H9 (cell line): ENCODE results near the gene BCL2L14. TPM values are rescaled to one million over a fixed set of nuclear protein-coding genes. Genes with fewer than 3 reads are reported as not detected.

ENCODE experiments used
- DNase-seq: peaks from one replicate; pipeline ENCODE4 v3.0.0-alpha.2; 2017
- H2AFZ ChIP-seq: one replicate; pipeline ENCODE4 v1.6.1; 2013; ENCODE audit warnings: mild to moderate bottlenecking, low read length, control low read depth, moderate library complexity
- H2AK5ac ChIP-seq: 2 replicates; pipeline ENCODE4 v1.6.1; 2013; ENCODE audit warnings: low read length, control low read depth, mixed read lengths; ENCODE audit not compliant: insufficient read length
- H2BK120ac ChIP-seq: one replicate; pipeline ENCODE4 v1.6.1; 2013; ENCODE audit warnings: low read depth, mild to moderate bottlenecking, low read length, control low read depth, inconsistent platforms; ENCODE audit not compliant: poor library complexity, severe bottlenecking
- H2BK12ac ChIP-seq: 2 replicates; pipeline ENCODE4 v1.6.1; 2013; ENCODE audit warnings: low read length, control low read depth, mixed read lengths, low read depth; ENCODE audit not compliant: insufficient read length
- H2BK15ac ChIP-seq: 2 replicates; pipeline ENCODE4 v1.6.1; 2013; ENCODE audit warnings: low read depth, low read length, control low read depth
- H2BK20ac ChIP-seq: one replicate; pipeline ENCODE4 v1.6.1; 2013; ENCODE audit warnings: low read depth, mild to moderate bottlenecking, low read length, control low read depth, inconsistent platforms; ENCODE audit not compliant: poor library complexity, severe bottlenecking
- H2BK5ac ChIP-seq: 2 replicates; pipeline ENCODE4 v1.6.1; 2013; ENCODE audit warnings: low read length, control low read depth, mixed read lengths; ENCODE audit not compliant: insufficient read length
- H3K14ac ChIP-seq: 2 replicates; pipeline ENCODE4 v1.6.1; 2013; ENCODE audit warnings: low read length, control low read depth; ENCODE audit not compliant: insufficient read depth
- H3K18ac ChIP-seq: 2 replicates; pipeline ENCODE4 v1.6.1; 2013; ENCODE audit warnings: low read depth, mild to moderate bottlenecking, mixed read lengths, low read length, control low read depth; ENCODE audit not compliant: insufficient read length
- H3K23ac ChIP-seq: 2 replicates; pipeline ENCODE4 v1.6.1; 2013; ENCODE audit warnings: low read length, control low read depth, mixed read lengths, low read depth; ENCODE audit not compliant: insufficient read length
- H3K23me2 ChIP-seq: 2 replicates; pipeline ENCODE4 v1.6.1; 2013; ENCODE audit warnings: low read depth, mild to moderate bottlenecking, mixed read lengths, low read length, control low read depth; ENCODE audit not compliant: insufficient read length, poor library complexity, severe bottlenecking
- H3K27ac ChIP-seq: 2 replicates; pipeline ENCODE4 v1.5.1; 2013; ENCODE audit warnings: low read length, control low read depth, mixed read lengths, low read depth; ENCODE audit not compliant: insufficient read length
- H3K27me3 ChIP-seq: 2 replicates; pipeline ENCODE4 v1.6.1; 2013; ENCODE audit warnings: low read length, control low read depth, inconsistent platforms; ENCODE audit not compliant: insufficient read depth
- H3K4ac ChIP-seq: 2 replicates; pipeline ENCODE4 v1.6.1; 2013; ENCODE audit warnings: low read depth, mild to moderate bottlenecking, control low read depth, inconsistent platforms, low read length, moderate library complexity
- H3K4me1 ChIP-seq: 2 replicates; pipeline ENCODE4 v1.6.1; 2013; ENCODE audit warnings: low read length, control low read depth, inconsistent platforms; ENCODE audit not compliant: insufficient read depth
- H3K4me2 ChIP-seq: 2 replicates; pipeline ENCODE4 v1.6.1; 2013; ENCODE audit warnings: low read length, control low read depth, mixed read lengths; ENCODE audit not compliant: insufficient read length, insufficient read depth
- H3K56ac ChIP-seq: 2 replicates; pipeline ENCODE4 v1.6.1; 2013; ENCODE audit warnings: low read depth, mild to moderate bottlenecking, mixed read lengths, low read length, control low read depth; ENCODE audit not compliant: insufficient read length
- H3K79me1 ChIP-seq: 2 replicates; pipeline ENCODE4 v1.6.1; 2013; ENCODE audit warnings: low read depth, mild to moderate bottlenecking, moderate library complexity, low read length, control low read depth, inconsistent platforms; ENCODE audit not compliant: insufficient read depth, poor library complexity, severe bottlenecking
- H3K79me2 ChIP-seq: 2 replicates; pipeline ENCODE4 v1.6.1; 2013; ENCODE audit warnings: low read length, control low read depth, inconsistent platforms; ENCODE audit not compliant: insufficient read depth
- H3K9ac ChIP-seq: 2 replicates; pipeline ENCODE4 v1.6.1; 2013; ENCODE audit warnings: low read length, control low read depth, mixed read lengths; ENCODE audit not compliant: insufficient read length; ENCODE audit errors: extremely low read depth
- H3K9me3 ChIP-seq: one replicate; pipeline ENCODE4 v1.6.1; 2013; ENCODE audit warnings: low read depth, low read length, inconsistent platforms; ENCODE audit not compliant: control insufficient read depth
- H3T11ph ChIP-seq: one replicate; pipeline ENCODE4 v1.6.1; 2013; ENCODE audit warnings: mild to moderate bottlenecking, low read length, control low read depth, inconsistent platforms
- H4K20me1 ChIP-seq: one replicate; pipeline ENCODE4 v1.6.1; 2013; ENCODE audit not compliant: control insufficient read depth, insufficient read length, insufficient read depth
- H4K5ac ChIP-seq: 2 replicates; pipeline ENCODE4 v1.6.1; 2013; ENCODE audit warnings: low read depth, mild to moderate bottlenecking, mixed read lengths, low read length, control low read depth; ENCODE audit not compliant: insufficient read length
- H4K8ac ChIP-seq: replicated peaks from 2 replicates; pipeline ENCODE4 v1.6.1; 2013; ENCODE audit warnings: low read length, control low read depth, mixed read lengths, low read depth; ENCODE audit not compliant: insufficient read length
- H4K91ac ChIP-seq: 2 replicates; pipeline ENCODE4 v1.6.1; 2013; ENCODE audit warnings: low read depth, mild to moderate bottlenecking, moderate library complexity, mixed read lengths, low read length, control low read depth; ENCODE audit not compliant: insufficient read length
- H3K27ac Mint-ChIP-seq, 3 experiments: 2 replicates in 2 of 3; 3 replicates in 1 of 3; pipeline ENCODE4 v1.8.0; 2020 to 2021; ENCODE audit warnings: mixed read lengths in 3 of 3, mild to moderate bottlenecking in 1 of 3, moderate library complexity in 1 of 3
- H3K27me3 Mint-ChIP-seq: 2 replicates; pipeline ENCODE4 v1.8.0; 2021; ENCODE audit warnings: low read depth, mild to moderate bottlenecking, moderate library complexity, mixed read lengths
- H3K36me3 Mint-ChIP-seq, 3 experiments: 2 replicates in 2 of 3; 3 replicates in 1 of 3; pipeline ENCODE4 v1.8.0; 2020 to 2021; ENCODE audit warnings: low read depth in 3 of 3, mixed read lengths in 3 of 3; ENCODE audit not compliant: insufficient read depth in 1 of 3
- H3K4me1 Mint-ChIP-seq, 2 experiments: 2 replicates each; pipeline ENCODE4 v1.8.0; 2020; ENCODE audit warnings: mixed read lengths in 2 of 2
- H3K4me3 Mint-ChIP-seq, 2 experiments: 2 replicates in 1 of 2; 3 replicates in 1 of 2; pipeline ENCODE4 v1.8.0; 2020 to 2021; ENCODE audit warnings: mild to moderate bottlenecking in 2 of 2, mixed read lengths in 2 of 2, moderate library complexity in 1 of 2
- H3K9me3 Mint-ChIP-seq, 2 experiments: 2 replicates in 1 of 2; 3 replicates in 1 of 2; pipeline ENCODE4 v1.8.0; 2020; ENCODE audit warnings: mild to moderate bottlenecking in 2 of 2, mixed read lengths in 2 of 2, moderate library complexity in 1 of 2
- CTCF ChIP-seq: fragments of 200-600 bp; sonication (generic); conservative IDR thresholded peaks from 3 replicates; pipeline ENCODE4 v1.8.0; 2021; ENCODE audit warnings: antibody characterized with exemption, mild to moderate bottlenecking
- WGBS: extraction: QIAGEN DNeasy Blood & Tissue Kit; methylation state at CpG from one replicate; pipeline ENCODE4 v1.1.7; 2013; ENCODE audit warnings: missing lambda C conversion rate, low lambda C conversion rate, mixed read lengths; ENCODE audit not compliant: insufficient read length; ENCODE audit errors: extremely low coverage; 5-methylcytosine and 5-hydroxymethylcytosine counted together
- total RNA-seq: library from RNA; stranded (reverse); gene quantifications from 2 replicates; pipeline ENCODE4 v1.2.1, GENCODE V29; 2021

Gene BCL2L14
- total RNA-seq, 1 experiment from 2014 or later = 0.28 TPM

- no peak for DNase-seq
- Mint-ChIP-seq H3K27me3 (no peaks in the 10 kb centered on the region), H3K9me3 (no peaks in the 10 kb centered on the region; a peak in 1 of 5 replicates), H3K36me3 (no peaks in the 10 kb centered on the region), H3K4me1 (peaks cover 15% of the 10 kb centered on the region in 2 experiments), H3K4me3 (no peak overlapping the region), H3K27ac (no peak overlapping the region)
- Histone ChIP-seq H3K4me1 (no peaks in the 10 kb centered on the region), H3K18ac (no peak overlapping the region), H2BK15ac (no peak overlapping the region), H3K27ac (no peak overlapping the region), H3K56ac (no peak overlapping the region), H2AK5ac (no peak overlapping the region), H2BK5ac (no peak overlapping the region), H2BK20ac (no peak overlapping the region), H3K9me3 (no peaks in the 10 kb centered on the region), H3K9ac (no peak overlapping the region), H3K27me3 (no peaks in the 10 kb centered on the region), H3K23me2 (no peaks in the 10 kb centered on the region), H4K91ac (no peak overlapping the region), H4K20me1 (no peaks in the 10 kb centered on the region), H4K5ac (no peak overlapping the region), H2BK12ac (no peak overlapping the region), H4K8ac (no peak overlapping the region), H2BK120ac (no peak overlapping the region), H3K4ac (no peak overlapping the region), H3K14ac (no peak overlapping the region), H3K79me2 (no peaks in the 10 kb centered on the region), H2AFZ (no peak overlapping the region), H3K79me1 (no peaks in the 10 kb centered on the region), H3K23ac (no peak overlapping the region), H3K4me2 (no peak overlapping the region), H3T11ph (no peak overlapping the region)
- TF ChIP-seq CTCF = no peak
- no CpG with 5 or more reads among the region's 4 CpGs for WGBS
These were observed 19.1 kb upstream of the BCL2L14 start for GRCh38 chr12:12051668-12052067.
